Memory B cell (primary cell): ENCODE measurements around the gene PALM.

Experiments used
- ATAC-seq: fragments of 150-1000 bp; cut with Tn5 transposase; 2 replicates; pipeline ENCODE4 v1.10.0; 2021; ENCODE audit warnings: low read depth, mild to moderate bottlenecking, moderate library complexity
- DNase-seq, 2 donors: peaks; one replicate each; pipeline ENCODE4 v3.0.0; 2022; ENCODE audit warnings: low spot score in 2 of 2
- H3K27ac Mint-ChIP-seq: one replicate; pipeline ENCODE4 v1.8.0; 2022; ENCODE audit warnings: mild to moderate bottlenecking, moderate library complexity, mixed read lengths
- H3K27me3 Mint-ChIP-seq: one replicate; pipeline ENCODE4 v1.8.0; 2022; ENCODE audit warnings: mixed read lengths
- H3K36me3 Mint-ChIP-seq: one replicate; pipeline ENCODE4 v1.8.0; 2022; ENCODE audit warnings: mild to moderate bottlenecking, mixed read lengths
- H3K4me1 Mint-ChIP-seq: one replicate; pipeline ENCODE4 v1.8.0; 2022; ENCODE audit warnings: mixed read lengths
- H3K4me3 Mint-ChIP-seq: one replicate; pipeline ENCODE4 v1.8.0; 2022; ENCODE audit warnings: mild to moderate bottlenecking, moderate library complexity, mixed read lengths
- H3K9me3 Mint-ChIP-seq: one replicate; pipeline ENCODE4 v1.8.0; 2022; ENCODE audit warnings: mixed read lengths

PALM gene

GRCh38 chr19:772730-773436 is 64.1 kb downstream of the PALM start:
- peaks cover 4% of the 10 kb centered on the region for H3K27me3 Mint-ChIP-seq
- no peak overlapping the region for H3K27ac Mint-ChIP-seq
- no peak for DNase-seq
- H3K9me3 Mint-ChIP-seq, result no peaks in the 10 kb centered on the region
- no peaks in the 10 kb centered on the region for H3K36me3 Mint-ChIP-seq
- peaks cover 3% of the 10 kb centered on the region for H3K4me1 Mint-ChIP-seq
- H3K4me3 Mint-ChIP-seq, result no peak overlapping the region
- no peak for ATAC-seq

GRCh38 chr19:776549-776948 is 67.8 kb downstream of the PALM start:
- no peaks in the 10 kb centered on the region for H3K36me3 Mint-ChIP-seq
- no peaks in the 10 kb centered on the region for H3K4me1 Mint-ChIP-seq
- no peak for DNase-seq
- no peak for ATAC-seq
- H3K27me3 Mint-ChIP-seq, result peaks cover 4% of the 10 kb centered on the region
- H3K27ac Mint-ChIP-seq, result no peak overlapping the region
- H3K4me3 Mint-ChIP-seq, result no peak overlapping the region
- no peaks in the 10 kb centered on the region for H3K9me3 Mint-ChIP-seq

GRCh38 chr19:778910-779653 is 70.3 kb downstream of the PALM start:
- no peak for DNase-seq
- Mint-ChIP-seq H3K4me1 (no peaks in the 10 kb centered on the region), H3K27ac (no peak overlapping the region)

GRCh38 chr19:780935-781334 is 72.2 kb downstream of the PALM start:
- ATAC-seq (no peak), DNase-seq (no peak)
- no peak overlapping the region for H3K4me3 Mint-ChIP-seq
- H3K36me3 Mint-ChIP-seq, result no peaks in the 10 kb centered on the region
- no peaks in the 10 kb centered on the region for H3K4me1 Mint-ChIP-seq
- no peaks in the 10 kb centered on the region for H3K9me3 Mint-ChIP-seq
- H3K27ac Mint-ChIP-seq, result no peak overlapping the region
- no peaks in the 10 kb centered on the region for H3K27me3 Mint-ChIP-seq

More at GRCh38 chr19:778910-779653, 70.3 kb downstream of the PALM start:
- H3K9me3 Mint-ChIP-seq, result no peaks in the 10 kb centered on the region
- H3K27me3 Mint-ChIP-seq, result no peaks in the 10 kb centered on the region
- no peak for ATAC-seq
- no peak overlapping the region for H3K4me3 Mint-ChIP-seq
- H3K36me3 Mint-ChIP-seq, result no peaks in the 10 kb centered on the region

- H3K4me3 Mint-ChIP-seq, result no peak overlapping the region
These were observed 73.1 kb downstream of the PALM start for GRCh38 chr19:781800-782184.

GRCh38 chr19:782185-782877 is 73.6 kb downstream of the PALM start:
- H3K36me3 Mint-ChIP-seq, result no peaks in the 10 kb centered on the region
- no peaks in the 10 kb centered on the region for H3K4me1 Mint-ChIP-seq

More at GRCh38 chr19:781800-782184, 73.1 kb downstream of the PALM start:
- Mint-ChIP-seq H3K36me3 (no peaks in the 10 kb centered on the region), H3K9me3 (no peaks in the 10 kb centered on the region), H3K27me3 (no peaks in the 10 kb centered on the region), H3K27ac (no peak overlapping the region), H3K4me1 (no peaks in the 10 kb centered on the region)
- DNase-seq (no peak), ATAC-seq (no peak)

GRCh38 chr19:782878-783668 is 74.3 kb downstream of the PALM start:
- no peak overlapping the region for H3K27ac Mint-ChIP-seq
- no peaks in the 10 kb centered on the region for H3K9me3 Mint-ChIP-seq
- H3K27me3 Mint-ChIP-seq, result no peaks in the 10 kb centered on the region
- H3K4me1 Mint-ChIP-seq, result no peaks in the 10 kb centered on the region
- H3K4me3 Mint-ChIP-seq, result no peak overlapping the region
- ATAC-seq, result no peak
- H3K36me3 Mint-ChIP-seq, result no peaks in the 10 kb centered on the region
- no peak for DNase-seq

More at GRCh38 chr19:782185-782877, 73.6 kb downstream of the PALM start:
- no peak overlapping the region for H3K4me3 Mint-ChIP-seq
- H3K27me3 Mint-ChIP-seq, result no peaks in the 10 kb centered on the region
- no peak for DNase-seq
- H3K9me3 Mint-ChIP-seq, result no peaks in the 10 kb centered on the region
- no peak overlapping the region for H3K27ac Mint-ChIP-seq
- no peak for ATAC-seq

- Mint-ChIP-seq H3K27me3 (no peaks in the 10 kb centered on the region), H3K36me3 (no peaks in the 10 kb centered on the region), H3K4me3 (no peak overlapping the region), H3K4me1 (no peaks in the 10 kb centered on the region), H3K9me3 (no peaks in the 10 kb centered on the region), H3K27ac (no peak overlapping the region)
- DNase-seq, result no peak
- ATAC-seq, result no peak
These were observed 75.8 kb downstream of the PALM start for GRCh38 chr19:784541-784940.

- Mint-ChIP-seq H3K27ac (no peak overlapping the region), H3K9me3 (no peaks in the 10 kb centered on the region), H3K27me3 (peaks cover 3% of the 10 kb centered on the region), H3K36me3 (no peaks in the 10 kb centered on the region), H3K4me3 (no peak overlapping the region), H3K4me1 (no peaks in the 10 kb centered on the region)
- ATAC-seq (no peak), DNase-seq (no peak)
These were observed 78.8 kb downstream of the PALM start for GRCh38 chr19:787536-787935.

- no peak for ATAC-seq
- Mint-ChIP-seq H3K27me3 (peaks cover 3% of the 10 kb centered on the region), H3K9me3 (no peaks in the 10 kb centered on the region), H3K36me3 (no peaks in the 10 kb centered on the region), H3K4me3 (no peak overlapping the region), H3K4me1 (no peaks in the 10 kb centered on the region), H3K27ac (no peak overlapping the region)
- DNase-seq, result no peak
These were observed 79.9 kb downstream of the PALM start for GRCh38 chr19:788686-788982.

GRCh38 chr19:788983-789700 is 80.4 kb downstream of the PALM start:
- no peak overlapping the region for H3K27ac Mint-ChIP-seq
- H3K9me3 Mint-ChIP-seq, result no peaks in the 10 kb centered on the region
- ATAC-seq (no peak), DNase-seq (no peak)
- H3K27me3 Mint-ChIP-seq, result peaks cover 3% of the 10 kb centered on the region
- H3K4me3 Mint-ChIP-seq, result no peak overlapping the region
- no peaks in the 10 kb centered on the region for H3K4me1 Mint-ChIP-seq
- H3K36me3 Mint-ChIP-seq, result no peaks in the 10 kb centered on the region

- Mint-ChIP-seq H3K9me3 (no peaks in the 10 kb centered on the region), H3K27me3 (peaks cover 3% of the 10 kb centered on the region), H3K27ac (no peak overlapping the region), H3K36me3 (no peaks in the 10 kb centered on the region), H3K4me1 (no peaks in the 10 kb centered on the region), H3K4me3 (no peak overlapping the region)
- no peak for ATAC-seq
- no peak for DNase-seq
These were observed 80.9 kb downstream of the PALM start for GRCh38 chr19:789701-790060.

GRCh38 chr19:791007-791566 is 82.4 kb downstream of the PALM start:
- no peak overlapping the region for H3K27ac Mint-ChIP-seq
- H3K9me3 Mint-ChIP-seq, result no peaks in the 10 kb centered on the region
- ATAC-seq (no peak), DNase-seq (no peak)
- H3K27me3 Mint-ChIP-seq, result peaks cover 3% of the 10 kb centered on the region
- no peaks in the 10 kb centered on the region for H3K4me1 Mint-ChIP-seq
- H3K4me3 Mint-ChIP-seq, result no peak overlapping the region
- no peaks in the 10 kb centered on the region for H3K36me3 Mint-ChIP-seq
